Activated CD4-positive, alpha-beta T cell treated with anti-CD3 and anti-CD28 coated beads, Interleukin-2, amount 50 U/mL, for 1 hour (primary cell): ENCODE results near the gene MSGN1.

Source experiments
- DNase-seq: peaks from one replicate; pipeline ENCODE4 v3.0.0-alpha.2; 2020

Gene MSGN1

GRCh38 chr2:17816396-17817245 is at the start of gene MSGN1:
TSS of gene MSGN1 (plus strand) at chr2:17816460. CDS start at chr2:17816519, 59 bp downstream.
- no peak for DNase-seq

GRCh38 chr2:17768894-17769293 is 47.4 kb upstream of the MSGN1 start:
- DNase-seq, result no peak

GRCh38 chr2:17771956-17772355 is 44.3 kb upstream of the MSGN1 start:
- no peak for DNase-seq

GRCh38 chr2:17772532-17772931 is 43.7 kb upstream of the MSGN1 start:
- no peak for DNase-seq

GRCh38 chr2:17780546-17780945 is 35.7 kb upstream of the MSGN1 start:
- no peak for DNase-seq

GRCh38 chr2:17781482-17781881 is 34.8 kb upstream of the MSGN1 start:
- no peak for DNase-seq

- DNase-seq, result no peak
These were observed 29.5 kb upstream of the MSGN1 start for GRCh38 chr2:17786727-17787126.

- no peak for DNase-seq
These were observed 27.5 kb upstream of the MSGN1 start for GRCh38 chr2:17788773-17789172.

GRCh38 chr2:17790536-17790935 is 25.7 kb upstream of the MSGN1 start:
- DNase-seq, result no peak

- DNase-seq, result no peak
These were observed 25.0 kb upstream of the MSGN1 start for GRCh38 chr2:17791121-17791816.

GRCh38 chr2:17791817-17792130 is 24.5 kb upstream of the MSGN1 start:
- no peak for DNase-seq

- DNase-seq, result no peak
These were observed 23.7 kb upstream of the MSGN1 start for GRCh38 chr2:17792515-17792914.

GRCh38 chr2:17793296-17793695 is 23.0 kb upstream of the MSGN1 start:
- no peak for DNase-seq

GRCh38 chr2:17793803-17794354 is 22.4 kb upstream of the MSGN1 start:
- DNase-seq, result no peak

- DNase-seq, result no peak
These were observed 21.0 kb upstream of the MSGN1 start for GRCh38 chr2:17795309-17795708.

GRCh38 chr2:17798338-17798737 is 17.9 kb upstream of the MSGN1 start:
- DNase-seq, result no peak

- no peak for DNase-seq
These were observed 16.7 kb upstream of the MSGN1 start for GRCh38 chr2:17799301-17800120.

- no peak for DNase-seq
These were observed 16.0 kb upstream of the MSGN1 start for GRCh38 chr2:17800219-17800618.

GRCh38 chr2:17800693-17801458 is 15.4 kb upstream of the MSGN1 start:
- no peak for DNase-seq

- no peak for DNase-seq
These were observed 12.8 kb upstream of the MSGN1 start for GRCh38 chr2:17803497-17803896.

- no peak for DNase-seq
These were observed 11.9 kb upstream of the MSGN1 start for GRCh38 chr2:17804358-17804757.

- DNase-seq, result no peak
These were observed 11.1 kb upstream of the MSGN1 start for GRCh38 chr2:17805166-17805565.
